CMK (cell line): ENCODE data around the gene CASP6.
"Not testable (repeated sequence)": the region's sequence is repeated elsewhere in the genome, so short reads cannot be mapped to it uniquely, and the experiment has no call there.

Experiments
- DNase-seq: peaks from one replicate; pipeline ENCODE4 v3.0.0-alpha.2; 2010; ENCODE audit warnings: low read depth

Gene CASP6

GRCh38 chr4:109719604-109720003, 16.4 kb upstream of the CASP6 start:
- no peak for DNase-seq

- no peak for DNase-seq
These were observed 15.5 kb upstream of the CASP6 start for GRCh38 chr4:109718759-109719158.

DNA sequence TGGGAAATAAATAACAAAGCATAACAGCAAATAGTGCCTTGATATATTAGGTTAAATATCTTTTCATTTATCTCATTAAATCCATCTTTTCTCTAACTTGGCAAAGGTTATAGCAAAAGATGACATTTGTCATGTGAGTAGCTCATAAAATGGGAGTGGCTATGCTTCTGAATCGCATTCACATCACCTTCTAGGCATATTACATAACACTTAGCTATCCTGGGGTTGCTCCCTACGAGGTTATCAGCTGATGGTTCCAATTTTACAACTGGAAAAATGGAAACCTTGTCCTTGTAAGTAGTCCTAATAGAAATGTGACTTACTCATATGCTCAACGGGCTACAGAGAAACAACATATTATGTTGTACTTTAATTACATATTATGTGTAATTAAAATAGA, 10.3 kb upstream of the CASP6 start:
- DNase-seq, result no peak

GRCh38 chr4:109708990-109709389, 5.7 kb upstream of the CASP6 start:
- no peak for DNase-seq

DNA sequence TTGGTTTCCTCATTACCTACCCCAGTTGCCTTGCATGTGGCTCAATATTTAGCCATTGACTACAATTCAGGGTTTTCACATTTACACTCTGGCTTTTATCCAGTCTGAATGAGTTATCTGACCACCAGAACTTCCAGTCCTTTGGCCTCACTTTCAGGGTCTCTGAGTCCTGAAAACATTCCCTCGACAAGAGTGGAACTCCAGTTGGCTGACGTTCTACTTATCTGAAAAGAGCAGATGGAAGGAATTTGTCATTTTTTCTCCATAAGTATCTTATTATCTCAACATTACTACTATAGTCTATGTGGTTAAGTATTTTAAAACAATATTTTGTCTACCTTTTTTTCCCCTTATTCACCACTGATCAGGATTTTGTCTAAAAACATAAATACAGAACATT, 5.2 kb upstream of the CASP6 start:
- DNase-seq, result no peak

GRCh38 chr4:109703664-109704361, 568 bp upstream of the CASP6 start:
- no peak for DNase-seq

DNA sequence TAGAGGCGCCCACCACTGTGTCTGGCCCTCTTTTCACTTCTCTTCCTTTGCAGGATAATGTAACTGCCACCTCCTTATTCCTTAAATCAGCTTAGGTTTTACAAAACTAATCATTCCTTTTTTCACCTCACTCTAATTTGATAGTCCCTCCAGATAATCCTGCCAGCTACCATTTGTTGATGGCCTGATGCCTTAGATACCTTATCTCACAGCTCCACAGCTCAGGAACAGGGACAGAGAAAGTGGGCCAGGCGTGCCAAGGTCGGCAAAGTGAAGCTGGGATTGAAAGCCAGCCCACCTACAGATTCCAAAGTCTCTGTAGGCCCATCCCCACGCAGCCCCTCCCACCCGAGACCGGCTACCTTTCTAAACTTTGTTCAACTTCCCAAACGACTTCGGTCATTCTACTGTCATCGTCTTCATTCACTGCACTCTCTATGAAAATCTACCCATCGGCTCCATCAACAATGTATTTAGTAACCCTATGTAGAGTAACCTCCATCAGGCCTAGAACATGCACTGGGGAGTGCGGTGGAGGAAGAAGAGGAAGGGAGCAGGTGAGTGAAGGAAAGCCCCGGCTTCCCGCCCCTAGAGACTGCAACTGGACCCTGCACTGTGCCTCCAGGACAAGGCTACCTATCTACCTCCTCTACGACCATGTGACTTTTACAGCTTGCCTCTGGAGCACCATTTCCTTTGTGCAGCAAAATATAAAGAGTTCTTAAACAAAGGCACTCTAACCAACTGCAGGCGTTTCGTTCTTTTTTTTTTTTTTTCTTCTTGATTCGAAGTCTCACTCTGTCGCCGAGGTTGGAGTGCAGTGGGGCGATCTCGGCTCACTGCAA, 1.5 kb downstream of the CASP6 start:
- DNase-seq, result no peak

DNA sequence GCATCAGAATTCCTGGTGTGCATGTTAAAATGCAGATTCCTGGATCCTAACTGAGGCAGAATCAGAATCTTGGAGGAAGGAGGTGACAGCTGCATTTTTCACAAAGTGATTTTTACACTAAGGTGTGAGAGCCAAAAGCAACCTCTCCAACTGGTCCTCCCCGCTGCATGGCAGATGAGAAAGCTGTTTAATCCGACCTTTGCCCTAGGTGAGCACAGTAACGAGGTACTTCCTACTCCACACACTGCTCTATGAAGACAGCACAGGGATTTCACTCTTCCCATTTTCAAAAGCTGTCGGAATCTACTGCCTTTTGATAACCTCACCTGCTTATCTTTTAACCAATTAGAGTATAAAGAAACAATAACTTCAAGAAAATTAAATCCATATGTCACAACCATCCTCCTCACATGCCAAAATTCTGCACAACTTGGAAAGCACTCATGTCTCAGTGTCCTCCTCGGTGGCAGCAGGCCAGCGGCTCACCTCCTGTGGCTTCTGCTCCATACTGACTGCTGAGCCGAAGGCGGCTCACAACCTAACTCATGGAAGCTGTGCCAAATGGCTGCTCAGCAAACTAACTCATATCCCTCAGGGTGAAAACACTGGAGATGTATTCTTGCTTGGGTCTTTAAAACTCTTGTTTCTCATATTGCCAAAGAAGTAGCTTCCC, 3.6 kb downstream of the CASP6 start:
- no peak for DNase-seq

- no peak for DNase-seq
These were observed 4.6 kb downstream of the CASP6 start for GRCh38 chr4:109698656-109699055.

DNA sequence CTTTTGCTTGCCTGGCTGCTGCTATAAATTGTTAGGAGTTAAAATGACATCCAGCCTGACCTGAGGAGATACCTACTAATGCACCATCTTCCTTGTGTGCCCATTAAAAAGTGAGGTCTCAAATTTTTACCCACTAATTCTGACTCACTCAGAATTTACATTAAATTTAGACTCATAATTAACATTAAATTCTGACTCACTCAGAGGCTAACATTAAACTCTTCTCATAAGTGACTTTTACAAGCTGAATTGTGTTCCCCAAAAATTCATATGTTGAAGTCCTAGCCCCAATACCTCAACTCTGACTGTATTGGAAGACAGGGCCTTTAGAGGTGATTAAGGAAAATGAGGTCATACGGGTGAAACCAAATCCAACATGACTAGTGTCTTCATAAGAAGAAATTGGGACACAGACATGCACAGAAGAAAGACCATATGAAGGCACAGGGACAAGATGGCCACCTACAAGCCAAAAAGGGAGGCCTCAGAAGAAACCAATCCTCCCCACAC, 11.8 kb downstream of the CASP6 start:
- no peak for DNase-seq

GRCh38 chr4:109690690-109691410, 12.4 kb downstream of the CASP6 start:
- DNase-seq, result no peak

- DNase-seq, result no peak
These were observed 18.5 kb downstream of the CASP6 start for GRCh38 chr4:109684727-109685126.

GRCh38 chr4:109683621-109684253, 19.5 kb downstream of the CASP6 start:
- no peak for DNase-seq

- no peak for DNase-seq
These were observed 20.4 kb downstream of the CASP6 start for GRCh38 chr4:109682875-109683274.

GRCh38 chr4:109678925-109679324, 24.3 kb downstream of the CASP6 start:
- DNase-seq, result not testable (repeated sequence)

DNA sequence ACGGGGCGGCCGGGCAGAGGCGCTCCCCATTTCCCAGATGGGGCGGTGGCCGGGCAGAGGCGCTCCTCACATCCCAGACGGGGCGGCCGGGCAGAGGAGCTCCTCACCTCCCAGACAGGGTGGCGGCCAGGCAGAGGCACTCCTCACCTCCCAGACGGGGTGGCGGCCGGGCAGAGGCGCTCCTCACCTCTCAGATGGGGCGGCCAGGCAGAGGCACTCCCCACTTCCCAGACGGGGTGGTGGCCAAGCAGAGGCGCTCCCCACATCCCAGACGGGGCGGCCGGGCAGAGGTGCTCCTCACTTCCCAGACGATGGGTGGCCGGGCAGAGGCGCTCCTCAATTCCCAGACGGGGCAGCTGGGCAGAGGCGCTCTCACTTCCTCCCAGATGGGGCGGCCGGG, 24.8 kb downstream of the CASP6 start:
- DNase-seq, result not testable (repeated sequence)

- no peak for DNase-seq
These were observed 26.4 kb downstream of the CASP6 start for GRCh38 chr4:109676886-109677285.

DNA sequence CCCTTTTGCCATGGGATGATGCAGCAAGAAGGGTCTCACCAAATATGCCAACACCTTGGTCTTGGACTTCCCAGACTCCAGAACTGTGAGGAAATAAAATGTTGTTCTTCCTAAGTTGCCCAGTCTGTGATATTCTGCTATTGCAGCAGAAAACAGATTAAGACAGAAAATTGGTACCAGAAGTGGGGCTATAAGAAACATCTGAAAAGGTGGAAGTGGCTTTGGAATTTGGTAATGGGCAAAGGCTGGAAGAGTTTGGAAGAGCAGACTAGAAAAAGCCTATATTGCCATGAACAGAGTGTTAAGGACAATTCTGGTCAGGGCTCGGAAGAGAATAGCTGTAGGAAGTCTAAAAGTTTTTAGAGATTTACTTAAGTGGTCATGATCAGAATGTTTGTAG, 27.4 kb downstream of the CASP6 start:
- no peak for DNase-seq

GRCh38 chr4:109675181-109675580, 28.1 kb downstream of the CASP6 start:
- DNase-seq, result no peak

GRCh38 chr4:109673303-109673702, 29.9 kb downstream of the CASP6 start:
- DNase-seq, result no peak

GRCh38 chr4:109672169-109672930, 30.9 kb downstream of the CASP6 start:
- no peak for DNase-seq
